Activated CD4-positive, alpha-beta T cell treated with anti-CD3 and anti-CD28 coated beads for 36 hours (primary cell): ENCODE results near the gene EIF3B. TPM values are rescaled to one million over a fixed set of nuclear protein-coding genes. Genes with fewer than 3 reads are reported as not detected.
"Not testable (repeated sequence)": the region's sequence is repeated elsewhere in the genome, so short reads cannot be mapped to it uniquely, and the experiment has no call there.

Experiments
- ATAC-seq: fragments of 200-7000 bp; cut with Tn5 transposase; one replicate; pipeline ENCODE4 v1.10.0; 2021; ENCODE audit warnings: mild to moderate bottlenecking, moderate library complexity
- CTCF ChIA-PET: fragments of 350-600 bp; sonication (Branson Sonifier 250); formaldehyde crosslinking; loops from one replicate; lab custom pipeline; 2021; ENCODE audit warnings: antibody characterized with exemption; lab: Charles Lee
- POLR2A ChIA-PET: fragments of 350-600 bp; sonication (Branson Sonifier 250); formaldehyde crosslinking; loops from one replicate; lab custom pipeline; 2021; ENCODE audit warnings: antibody characterized with exemption, inconsistent platforms; lab: Charles Lee
- DNase-seq: peaks from one replicate; pipeline ENCODE4 v3.0.0-alpha.2; 2020
- H3K27ac Mint-ChIP-seq: one replicate; pipeline ENCODE4 v1.8.0; 2021; ENCODE audit warnings: mixed read lengths
- H3K27me3 Mint-ChIP-seq: one replicate; pipeline ENCODE4 v1.8.0; 2021; ENCODE audit warnings: mixed read lengths
- H3K36me3 Mint-ChIP-seq: one replicate; pipeline ENCODE4 v1.8.0; 2021; ENCODE audit warnings: low read depth, mixed read lengths
- H3K4me1 Mint-ChIP-seq: one replicate; pipeline ENCODE4 v1.8.0; 2021; ENCODE audit warnings: mixed read lengths
- H3K4me3 Mint-ChIP-seq: one replicate; pipeline ENCODE4 v1.8.0; 2021; ENCODE audit warnings: mild to moderate bottlenecking, moderate library complexity, mixed read lengths
- H3K9me3 Mint-ChIP-seq: one replicate; pipeline ENCODE4 v1.8.0; 2021; ENCODE audit warnings: low read depth, mixed read lengths
- intact Hi-C, 2 experiments: fragments of 100-400 bp; cut with DNase I in 1 of 2; cut with micrococcal nuclease in 1 of 2; formaldehyde crosslinking; loops; one replicate each; pipeline versions ENCODE4 v1.14.2 to v1.15.1; 2022 to 2024; cut with DNase I, micrococcal nuclease
- total RNA-seq, 2 experiments: library from RNA; stranded (reverse); gene quantifications; one replicate each; pipeline ENCODE4 v1.2.3, GENCODE V29; 2021

The EIF3B gene
- total RNA-seq, 2 experiments from 2014 or later, result 185 to 227 TPM

GRCh38 chr7:2315787-2316186 is 38.8 kb upstream of the EIF3B start:
- POLR2A ChIA-PET, result no interaction called here
- no peak for ATAC-seq

GRCh38 chr7:2316578-2316977 is 38.0 kb upstream of the EIF3B start:
- intact Hi-C loops, result no loop called here
- H3K27ac Mint-ChIP-seq, result no peak overlapping the region
- H3K4me3 Mint-ChIP-seq, result no peak overlapping the region
- H3K4me1 Mint-ChIP-seq, result peaks cover 6% of the 10 kb centered on the region
- DNase-seq (no peak), ATAC-seq (no peak)
- H3K9me3 Mint-ChIP-seq, result no peaks in the 10 kb centered on the region
- POLR2A ChIA-PET, result no interaction called here
- CTCF ChIA-PET, result no interaction called here
- no peaks in the 10 kb centered on the region for H3K27me3 Mint-ChIP-seq
- H3K36me3 Mint-ChIP-seq, result no peaks in the 10 kb centered on the region

More at GRCh38 chr7:2315787-2316186, 38.8 kb upstream of the EIF3B start:
- Mint-ChIP-seq H3K27ac (no peak overlapping the region), H3K4me1 (peaks cover 8% of the 10 kb centered on the region), H3K27me3 (no peaks in the 10 kb centered on the region), H3K9me3 (no peaks in the 10 kb centered on the region), H3K4me3 (no peak overlapping the region), H3K36me3 (no peaks in the 10 kb centered on the region)
- intact Hi-C loops, result loop anchor here in 1 of 2 experiments (2.0 kb wide), 1 partner anchor 39 kb away; the partner anchor contains the start of gene EIF3B
- DNase-seq, result no peak
- CTCF ChIA-PET, result no interaction called here

- ATAC-seq, result no peak
- Mint-ChIP-seq H3K27ac (peak overlapping the region; percentile 3), H3K36me3 (no peaks in the 10 kb centered on the region), H3K4me3 (no peak overlapping the region), H3K9me3 (no peaks in the 10 kb centered on the region), H3K4me1 (peaks cover under 1% of the 10 kb centered on the region), H3K27me3 (no peaks in the 10 kb centered on the region)
- ChIA-PET CTCF (interaction anchor here (0.8 to 1.7 kb wide), 2 partner anchors 19 to 36 kb away, joined by 3 read pairs; no protein-coding TSS in a partner anchor), POLR2A (no interaction called here)
- DNase-seq, result no peak
- intact Hi-C loops, result no loop called here
Observed at GRCh38 chr7:2317556-2318293, 36.9 kb upstream of the EIF3B start.

GRCh38 chr7:2321020-2321419 is 33.6 kb upstream of the EIF3B start:
- intact Hi-C loops, result no loop called here

GRCh38 chr7:2325162-2325561 is 29.5 kb upstream of the EIF3B start:
- Mint-ChIP-seq H3K9me3 (no peaks in the 10 kb centered on the region), H3K4me1 (no peaks in the 10 kb centered on the region), H3K36me3 (no peaks in the 10 kb centered on the region), H3K4me3 (no peak overlapping the region), H3K27me3 (no peaks in the 10 kb centered on the region), H3K27ac (no peak overlapping the region)
- intact Hi-C loops, result no loop called here
- ChIA-PET POLR2A (no interaction called here), CTCF (interaction anchor here (1.2 kb wide), 1 partner anchor 28 kb away, joined by 3 read pairs; no protein-coding TSS in a partner anchor)
- ATAC-seq (no peak), DNase-seq (no peak)

More at GRCh38 chr7:2321020-2321419, 33.6 kb upstream of the EIF3B start:
- ATAC-seq (no peak), DNase-seq (no peak)
- Mint-ChIP-seq H3K4me1 (no peaks in the 10 kb centered on the region), H3K27ac (no peak overlapping the region), H3K4me3 (no peak overlapping the region), H3K27me3 (no peaks in the 10 kb centered on the region), H3K9me3 (no peaks in the 10 kb centered on the region), H3K36me3 (no peaks in the 10 kb centered on the region)
- ChIA-PET POLR2A (interaction anchor here (0.6 kb wide), 1 partner anchor 9 kb away, joined by 4 read pairs; no protein-coding TSS in a partner anchor), CTCF (interaction anchor here (0.7 kb wide), 1 partner anchor 858 kb away, joined by 4 read pairs; no protein-coding TSS in a partner anchor)

GRCh38 chr7:2326951-2327350 is 27.7 kb upstream of the EIF3B start:
- H3K36me3 Mint-ChIP-seq, result no peaks in the 10 kb centered on the region
- intact Hi-C loops, result no loop called here
- H3K27me3 Mint-ChIP-seq, result no peaks in the 10 kb centered on the region
- ATAC-seq (no peak), DNase-seq (no peak)
- ChIA-PET POLR2A (no interaction called here), CTCF (no interaction called here)
- no peak overlapping the region for H3K4me3 Mint-ChIP-seq
- H3K9me3 Mint-ChIP-seq, result no peaks in the 10 kb centered on the region
- no peaks in the 10 kb centered on the region for H3K4me1 Mint-ChIP-seq
- H3K27ac Mint-ChIP-seq, result no peak overlapping the region

- intact Hi-C loops, result no loop called here
Observed at GRCh38 chr7:2330493-2330892, 24.1 kb upstream of the EIF3B start.

GRCh38 chr7:2331707-2332106 is 22.9 kb upstream of the EIF3B start:
- Mint-ChIP-seq H3K27me3 (no peaks in the 10 kb centered on the region), H3K36me3 (peaks cover 3% of the 10 kb centered on the region), H3K4me1 (no peaks in the 10 kb centered on the region), H3K9me3 (no peaks in the 10 kb centered on the region), H3K27ac (no peak overlapping the region), H3K4me3 (no peak overlapping the region)
- intact Hi-C loops, result no loop called here
- DNase-seq, result no peak
- POLR2A ChIA-PET, result interaction anchor here (0.6 kb wide), 1 partner anchor 1148 kb away, joined by 4 read pairs; no protein-coding TSS in a partner anchor
- CTCF ChIA-PET, result no interaction called here
- no peak for ATAC-seq

More at GRCh38 chr7:2330493-2330892, 24.1 kb upstream of the EIF3B start:
- Mint-ChIP-seq H3K27me3 (no peaks in the 10 kb centered on the region), H3K4me1 (no peaks in the 10 kb centered on the region), H3K36me3 (peaks cover 3% of the 10 kb centered on the region), H3K27ac (no peak overlapping the region), H3K4me3 (no peak overlapping the region), H3K9me3 (no peaks in the 10 kb centered on the region)
- ATAC-seq (no peak), DNase-seq (no peak)
- ChIA-PET POLR2A (interaction anchor here (0.6 kb wide), 1 partner anchor 9 kb away, joined by 4 read pairs; no protein-coding TSS in a partner anchor), CTCF (no interaction called here)

GRCh38 chr7:2332606-2333231 is 21.9 kb upstream of the EIF3B start:
- H3K27ac Mint-ChIP-seq, H3K4me1 Mint-ChIP-seq, ATAC-seq, H3K27me3 Mint-ChIP-seq, H3K9me3 Mint-ChIP-seq, intact Hi-C loops, H3K36me3 Mint-ChIP-seq, CTCF ChIA-PET, H3K4me3 Mint-ChIP-seq, DNase-seq, POLR2A ChIA-PET: not testable (repeated sequence)

GRCh38 chr7:2336626-2337299 is 17.9 kb upstream of the EIF3B start:
- Mint-ChIP-seq H3K9me3 (no peaks in the 10 kb centered on the region), H3K4me1 (no peaks in the 10 kb centered on the region), H3K27me3 (no peaks in the 10 kb centered on the region), H3K4me3 (no peak overlapping the region), H3K27ac (no peak overlapping the region), H3K36me3 (peaks cover 3% of the 10 kb centered on the region)
- ChIA-PET POLR2A (no interaction called here), CTCF (interaction anchor here (0.9 kb wide), 1 partner anchor 373 kb away, joined by 3 read pairs; no protein-coding TSS in a partner anchor)
- no peak for DNase-seq
- ATAC-seq, result no peak
- intact Hi-C loops, result no loop called here

- H3K27me3 Mint-ChIP-seq, H3K36me3 Mint-ChIP-seq, POLR2A ChIA-PET, H3K4me3 Mint-ChIP-seq, DNase-seq, H3K27ac Mint-ChIP-seq, H3K9me3 Mint-ChIP-seq, H3K4me1 Mint-ChIP-seq: not testable (repeated sequence)
- ATAC-seq, result peak; percentile 16
- intact Hi-C loops, result loop anchor here (1.0 to 10.0 kb wide), 2 partner anchors 683 to 768 kb away; no protein-coding TSS in a partner anchor
- CTCF ChIA-PET, result interaction anchor here (0.7 to 1.5 kb wide), 13 partner anchors 10 to 559 kb away, joined by 3 to 9 read pairs (median 3); no protein-coding TSS in a partner anchor
Observed at GRCh38 chr7:2347351-2348063, 7.1 kb upstream of the EIF3B start.
